ENCODE data around the gene ZNF138. TPM values are rescaled to one million over a fixed set of nuclear protein-coding genes. Genes with fewer than 3 reads are reported as not detected.

Gene ZNF138
- 10.2 and 12.5 TPM in 2 replicates for total RNA-seq (2022)
- Bru-seq, nascent RNA, result percentile 79 among the genes with signal in this experiment
- percentile 82 among the genes with signal in this experiment for BruChase-seq, experiment 1, labeled RNA remaining after a 2-hour chase
- percentile 80 among the genes with signal in this experiment for BruChase-seq, experiment 2, labeled RNA remaining after a 6-hour chase
- long read RNA-seq, transcript ZNF138-206 (4 exons, 2,230 nt), result major isoform, 6 of 18 reads
- long read RNA-seq, partial matches to known transcripts, result 0 of 18 reads
- long read RNA-seq, other reads (novel, unspliced or antisense), result 4 of 18 reads

DNA sequence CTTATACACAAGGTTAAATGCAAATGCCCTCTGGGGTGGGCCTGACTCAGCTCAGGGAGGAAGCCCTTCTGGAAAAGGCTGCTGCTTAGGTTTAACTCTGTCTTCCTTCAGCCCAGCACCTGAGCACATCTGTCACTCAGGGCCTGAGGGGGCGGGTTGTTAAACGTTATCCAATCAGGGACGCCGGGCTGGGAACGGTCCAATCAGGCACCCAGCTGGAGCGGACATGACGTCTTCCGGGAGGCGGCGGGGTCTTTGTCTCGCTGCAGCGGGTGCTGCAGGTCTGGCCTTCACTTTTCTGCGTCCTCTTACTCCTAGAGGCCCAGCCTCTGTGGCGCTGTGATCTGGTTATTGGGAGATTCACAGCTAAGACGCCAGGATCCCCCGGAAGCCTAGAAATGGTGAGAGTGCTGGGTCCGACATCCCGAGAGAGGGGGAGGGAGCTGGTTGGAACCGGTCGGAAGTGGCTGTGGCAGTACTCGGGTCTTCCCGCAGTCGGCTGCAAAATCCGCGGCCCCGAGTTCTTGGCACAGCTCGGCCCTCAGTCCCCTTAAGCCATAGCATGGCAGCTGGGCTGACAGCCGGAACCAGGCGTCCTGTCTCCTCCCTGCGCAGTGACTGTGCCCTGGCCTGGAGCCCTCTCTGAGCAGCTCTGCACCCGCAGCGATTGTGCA lies at the start of gene ZNF138:
ZNF138 (plus strand) TSS at position 258 of the 674 bp plus-strand sequence; CDS start at position 399, 141 bp downstream.
- H3K4me1 Mint-ChIP-seq (ENCODE audit: low read depth, unreplicated experiment), result no peaks in the 10 kb centered on the region
- peak; percentile 96 to 97 for DNase-seq
- ChIA-PET CTCF (interaction anchor here (0.6 to 0.7 kb wide), 2 partner anchors 249 to 254 kb away, joined by 3 read pairs; no protein-coding TSS in a partner anchor), POLR2A (no interaction called here)
- Histone ChIP-seq H3K36me3 (ENCODE audit: control insufficient read depth, insufficient read depth, low read length) (no peaks in the 10 kb centered on the region), H3K27me3 (replicated peaks; ENCODE audit: control insufficient read depth, insufficient read depth, low read length) (no peaks in the 10 kb centered on the region), H3K4me1 (0 out of 2 replicates have a peak, but pooled peaks cover 4% of the 10 kb centered on the region), H3K4me3 (ENCODE audit: low read depth, low read length) (peak within 1 kb of the TSS; percentile 92), H3K9me3 (no peaks in the 10 kb centered on the region)
- intact Hi-C loops (cut with micrococcal nuclease; ENCODE audit: unreplicated experiment), result loop anchor here (1.0 to 10.0 kb wide), 2 partner anchors 109 to 130 kb away; partner anchors contain the start of genes ZNF107 and ZNF273
- H3K27me3 Mint-ChIP-seq (ENCODE audit: insufficient read depth, unreplicated experiment), result no peaks in the 10 kb centered on the region
- peaks cover 7% of the 10 kb centered on the region for H3K9me3 Mint-ChIP-seq (ENCODE audit: unreplicated experiment)
- peak within 1 kb of the TSS; percentile 96 for H3K4me3 Mint-ChIP-seq (ENCODE audit: unreplicated experiment)
- peak within 1 kb of the TSS; percentile 97 for H3K27ac Mint-ChIP-seq (ENCODE audit: unreplicated experiment)
- H3K36me3 Mint-ChIP-seq (ENCODE audit: insufficient read depth, unreplicated experiment), result peaks cover 36% of the 10 kb centered on the region
- no TSS peak for BruUV-seq (replicated peaks)
- TF ChIP-seq, protein P1, sequence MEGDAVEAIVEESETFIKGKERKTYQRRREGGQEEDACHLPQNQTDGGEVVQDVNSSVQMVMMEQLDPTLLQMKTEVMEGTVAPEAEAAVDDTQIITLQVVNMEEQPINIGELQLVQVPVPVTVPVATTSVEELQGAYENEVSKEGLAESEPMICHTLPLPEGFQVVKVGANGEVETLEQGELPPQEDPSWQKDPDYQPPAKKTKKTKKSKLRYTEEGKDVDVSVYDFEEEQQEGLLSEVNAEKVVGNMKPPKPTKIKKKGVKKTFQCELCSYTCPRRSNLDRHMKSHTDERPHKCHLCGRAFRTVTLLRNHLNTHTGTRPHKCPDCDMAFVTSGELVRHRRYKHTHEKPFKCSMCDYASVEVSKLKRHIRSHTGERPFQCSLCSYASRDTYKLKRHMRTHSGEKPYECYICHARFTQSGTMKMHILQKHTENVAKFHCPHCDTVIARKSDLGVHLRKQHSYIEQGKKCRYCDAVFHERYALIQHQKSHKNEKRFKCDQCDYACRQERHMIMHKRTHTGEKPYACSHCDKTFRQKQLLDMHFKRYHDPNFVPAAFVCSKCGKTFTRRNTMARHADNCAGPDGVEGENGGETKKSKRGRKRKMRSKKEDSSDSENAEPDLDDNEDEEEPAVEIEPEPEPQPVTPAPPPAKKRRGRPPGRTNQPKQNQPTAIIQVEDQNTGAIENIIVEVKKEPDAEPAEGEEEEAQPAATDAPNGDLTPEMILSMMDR (IDR thresholded peaks at IDR 0.05; ENCODE audit: insufficient read depth in 1 of 2, low read depth in 1 of 2, low read length in 1 of 2, severe bottlenecking in 1 of 2, unreplicated experiment in 1 of 2), result no peak

DNA sequence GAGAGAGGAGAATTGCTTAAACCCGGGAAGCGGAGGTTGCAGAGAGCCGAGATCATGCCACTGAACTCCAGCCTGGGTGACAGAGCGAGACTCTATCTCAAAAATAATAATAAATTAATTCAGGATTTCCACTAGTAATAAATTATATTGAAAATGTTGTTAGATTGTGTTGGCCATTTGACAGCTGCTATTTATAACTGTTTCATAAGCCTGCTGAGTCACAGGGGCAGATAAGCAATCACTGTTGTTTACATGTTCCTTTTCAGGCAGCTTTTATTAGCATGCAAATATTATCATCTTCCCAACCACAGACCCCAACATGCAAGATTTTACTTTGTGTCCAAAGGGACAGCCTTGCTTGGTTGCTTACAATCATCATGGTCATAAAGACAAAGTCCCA lies 49.5 kb upstream of the ZNF138 start:
- no peaks in the 10 kb centered on the region for H3K36me3 Mint-ChIP-seq (ENCODE audit: insufficient read depth, unreplicated experiment)
- Histone ChIP-seq H3K4me3 (ENCODE audit: low read depth, low read length) (no peak overlapping the region), H3K4me1 (no peaks in the 10 kb centered on the region), H3K27me3 (replicated peaks; ENCODE audit: control insufficient read depth, insufficient read depth, low read length) (no peaks in the 10 kb centered on the region), H3K36me3 (ENCODE audit: control insufficient read depth, insufficient read depth, low read length) (no peaks in the 10 kb centered on the region), H3K9me3 (0 out of 2 replicates have a peak, but pooled peaks cover 5% of the 10 kb centered on the region)
- no peaks in the 10 kb centered on the region for H3K9me3 Mint-ChIP-seq (ENCODE audit: unreplicated experiment)
- no TSS peak for BruUV-seq (replicated peaks)
- H3K4me3 Mint-ChIP-seq (ENCODE audit: unreplicated experiment), result no peak overlapping the region
- POLR2A ChIA-PET, result no interaction called here
- no peaks in the 10 kb centered on the region for H3K27me3 Mint-ChIP-seq (ENCODE audit: insufficient read depth, unreplicated experiment)
- intact Hi-C loops (cut with micrococcal nuclease; ENCODE audit: unreplicated experiment), result no loop called here
- TF ChIP-seq, protein P1 (IDR thresholded peaks at IDR 0.05; ENCODE audit: insufficient read depth in 1 of 2, low read depth in 1 of 2, low read length in 1 of 2, severe bottlenecking in 1 of 2, unreplicated experiment in 1 of 2), result no peak
- H3K27ac Mint-ChIP-seq (ENCODE audit: unreplicated experiment), result no peak overlapping the region
- no peaks in the 10 kb centered on the region for H3K4me1 Mint-ChIP-seq (ENCODE audit: low read depth, unreplicated experiment)
- CTCF ChIA-PET, result no interaction called here
- no peak for DNase-seq

DNA sequence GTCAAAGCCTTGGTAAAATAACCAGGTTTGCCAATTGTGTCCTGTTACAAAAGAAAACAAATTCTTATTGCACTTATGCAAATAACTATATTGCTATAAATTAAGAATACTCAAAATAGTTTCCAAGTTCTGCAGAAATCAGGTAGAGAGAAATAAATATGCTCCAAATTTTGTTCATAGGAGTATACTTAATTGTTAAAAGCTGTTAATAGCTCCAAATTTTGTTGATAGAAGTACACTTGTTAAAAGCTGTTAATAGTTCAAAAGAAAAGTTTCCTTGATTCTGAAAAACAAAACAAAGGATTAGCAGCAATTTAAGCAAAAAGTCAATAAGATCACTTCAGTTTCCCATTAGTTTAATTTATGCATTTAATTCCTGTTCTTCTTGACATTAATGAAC lies 46.4 kb upstream of the ZNF138 start:
- no peaks in the 10 kb centered on the region for H3K36me3 Mint-ChIP-seq (ENCODE audit: insufficient read depth, unreplicated experiment)
- no peaks in the 10 kb centered on the region for H3K9me3 ChIP-seq
- H3K4me3 Mint-ChIP-seq (ENCODE audit: unreplicated experiment), result no peak overlapping the region
- DNase-seq, result no peak
- H3K27ac Mint-ChIP-seq (ENCODE audit: unreplicated experiment), result no peak overlapping the region
- CTCF ChIA-PET, result no interaction called here
- H3K27me3 Mint-ChIP-seq (ENCODE audit: insufficient read depth, unreplicated experiment), result no peaks in the 10 kb centered on the region
- H3K36me3 ChIP-seq (ENCODE audit: control insufficient read depth, insufficient read depth, low read length), result no peaks in the 10 kb centered on the region
- TF ChIP-seq, protein P1 (IDR thresholded peaks at IDR 0.05; ENCODE audit: insufficient read depth in 1 of 2, low read depth in 1 of 2, low read length in 1 of 2, severe bottlenecking in 1 of 2, unreplicated experiment in 1 of 2), result no peak
- no peaks in the 10 kb centered on the region for H3K4me1 Mint-ChIP-seq (ENCODE audit: low read depth, unreplicated experiment)
- no TSS peak for BruUV-seq (replicated peaks)
- H3K4me3 ChIP-seq (ENCODE audit: low read depth, low read length), result no peak overlapping the region
- H3K9me3 Mint-ChIP-seq (ENCODE audit: unreplicated experiment), result no peaks in the 10 kb centered on the region
- H3K27me3 ChIP-seq (replicated peaks; ENCODE audit: control insufficient read depth, insufficient read depth, low read length), result no peaks in the 10 kb centered on the region
- intact Hi-C loops (cut with micrococcal nuclease; ENCODE audit: unreplicated experiment), result no loop called here
- H3K4me1 ChIP-seq, result no peaks in the 10 kb centered on the region
- POLR2A ChIA-PET, result no interaction called here
